Astrocyte of the hippocampus (primary cell): ENCODE measurements around the gene CACHD1.
A peak's percentile ranks its signal among the peaks of the same experiment; 100 is the strongest.
"Not testable (repeated sequence)": the region's sequence is repeated elsewhere in the genome, so short reads cannot be mapped to it uniquely, and the experiment has no call there.

Source experiments
- DNase-seq: peaks from one replicate; pipeline ENCODE4 v3.0.0; 2011; ENCODE audit warnings: low read depth, low spot score

The CACHD1 gene

DNA sequence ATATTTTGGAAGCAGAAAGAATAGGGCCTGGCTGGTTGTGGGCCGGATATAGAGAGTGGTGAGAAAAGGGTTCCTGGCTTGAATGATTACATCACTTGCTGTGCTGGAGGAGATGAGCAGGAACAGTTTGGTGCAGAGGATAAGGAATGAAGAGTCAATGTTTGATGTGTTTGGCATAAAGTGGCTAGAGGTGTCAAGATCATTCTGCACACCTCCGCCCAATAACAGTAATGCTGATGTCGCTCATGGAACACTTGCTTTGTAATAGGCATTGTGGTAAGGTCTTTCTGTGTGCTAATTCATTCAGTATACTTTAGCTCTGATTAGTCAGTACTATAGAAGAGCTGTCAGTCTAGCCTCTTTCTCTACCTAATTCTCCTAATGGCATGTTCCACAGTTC lies 226.9 kb downstream of the CACHD1 start:
- DNase-seq: no peak

DNA sequence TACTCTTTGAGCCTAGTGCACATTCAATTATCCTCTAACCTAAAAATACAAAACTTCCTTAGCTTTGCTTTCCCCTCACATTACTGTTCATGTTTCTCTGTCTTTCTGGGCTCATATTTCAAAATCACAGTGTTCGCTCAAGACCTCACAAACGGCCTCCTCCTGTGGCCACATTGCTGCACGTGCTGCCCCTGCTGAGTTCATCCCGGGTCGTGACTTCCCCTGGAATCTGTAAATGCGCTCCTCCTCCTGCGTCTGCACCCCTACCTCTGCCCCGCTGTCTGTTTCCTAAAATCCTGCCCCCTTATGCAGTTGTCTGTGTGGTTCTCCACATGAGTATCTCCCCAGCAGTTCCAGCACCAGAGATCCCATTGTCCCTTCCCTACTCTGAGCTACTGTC lies 229.4 kb downstream of the CACHD1 start:
- DNase-seq: no peak

DNA sequence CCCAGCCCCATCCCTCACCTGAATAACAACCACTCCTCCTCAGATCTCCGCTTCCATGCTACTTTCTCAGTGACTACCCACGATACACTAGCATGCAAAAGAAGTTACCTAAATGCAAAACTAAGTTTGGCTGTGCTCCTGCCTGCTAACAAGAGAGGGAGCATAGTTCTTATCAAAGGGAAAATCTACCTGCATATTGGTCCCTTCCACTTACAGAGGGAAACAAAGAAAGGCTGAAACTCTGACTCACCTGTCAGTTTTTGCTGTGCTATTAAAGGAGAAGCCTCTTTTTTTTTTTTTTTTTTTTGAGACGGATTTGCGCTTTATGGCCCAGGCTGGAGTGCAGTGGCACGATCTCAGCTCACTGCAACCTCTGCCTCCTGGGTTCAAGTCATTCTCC lies 231.1 kb downstream of the CACHD1 start:
- DNase-seq: no peak

DNA sequence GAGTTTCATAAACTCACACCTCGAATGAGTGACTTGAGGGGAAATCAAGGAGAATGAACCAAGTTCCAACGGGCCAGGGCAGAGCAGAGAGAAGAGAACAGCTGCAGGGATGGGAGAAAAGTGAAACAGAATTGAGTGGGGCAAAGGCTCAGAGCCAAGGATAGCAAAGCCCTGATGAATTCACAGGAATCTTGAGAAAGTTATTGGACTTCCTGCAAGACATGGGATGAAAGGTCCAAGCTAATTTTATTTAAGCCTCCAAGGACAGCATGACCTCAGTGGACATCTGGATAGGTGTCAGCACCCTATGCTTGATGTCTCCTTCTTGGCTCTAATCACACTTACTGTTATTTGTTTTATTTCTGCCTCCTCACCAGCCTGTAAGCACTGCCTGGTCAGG lies 232.0 kb downstream of the CACHD1 start:
- peak; percentile 9 for DNase-seq

- DNase-seq: not testable (repeated sequence)
Observed at GRCh38 chr1:64702670-64703069, 232.7 kb downstream of the CACHD1 start.

DNA sequence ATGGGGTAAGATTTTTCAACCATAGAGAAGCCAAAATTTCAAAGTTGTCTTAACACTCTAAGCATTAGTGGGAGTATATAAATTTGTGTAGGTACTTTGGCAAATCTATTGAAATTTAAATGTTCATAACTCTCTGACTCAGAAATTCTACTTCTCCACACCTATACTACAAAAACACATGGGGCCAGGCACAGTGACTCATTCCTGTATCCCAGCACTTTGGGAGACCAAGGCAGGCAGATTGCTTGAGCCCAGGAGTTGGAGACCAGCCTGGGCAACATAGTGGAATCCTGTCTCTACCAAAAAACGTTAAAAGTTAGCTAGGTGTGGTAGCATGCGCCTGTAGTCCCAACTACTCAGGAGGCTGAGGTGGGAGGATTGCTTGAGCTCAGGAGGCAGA lies 233.7 kb downstream of the CACHD1 start:
- no peak for DNase-seq

DNA sequence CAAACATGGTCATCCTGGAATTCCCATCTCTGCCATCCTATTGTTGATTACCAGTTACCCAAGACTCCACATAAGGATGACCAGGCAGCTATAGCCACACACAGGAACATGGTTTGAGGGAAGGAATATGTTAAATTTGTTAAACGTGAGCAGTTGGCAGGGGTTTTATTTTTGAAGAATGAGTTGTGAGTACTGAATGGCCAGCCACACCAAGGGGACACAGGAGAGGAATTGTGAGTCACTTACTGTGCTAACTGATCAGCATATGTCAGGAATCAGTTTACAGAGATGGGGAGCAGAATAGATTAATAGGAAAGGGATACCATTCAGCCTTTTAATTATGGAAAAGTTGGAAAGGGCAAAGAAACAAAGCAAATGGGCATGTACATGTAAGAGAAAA lies 235.7 kb downstream of the CACHD1 start:
- DNase-seq: no peak

- no peak for DNase-seq
Observed at GRCh38 chr1:64711266-64711665, 241.3 kb downstream of the CACHD1 start.

DNA sequence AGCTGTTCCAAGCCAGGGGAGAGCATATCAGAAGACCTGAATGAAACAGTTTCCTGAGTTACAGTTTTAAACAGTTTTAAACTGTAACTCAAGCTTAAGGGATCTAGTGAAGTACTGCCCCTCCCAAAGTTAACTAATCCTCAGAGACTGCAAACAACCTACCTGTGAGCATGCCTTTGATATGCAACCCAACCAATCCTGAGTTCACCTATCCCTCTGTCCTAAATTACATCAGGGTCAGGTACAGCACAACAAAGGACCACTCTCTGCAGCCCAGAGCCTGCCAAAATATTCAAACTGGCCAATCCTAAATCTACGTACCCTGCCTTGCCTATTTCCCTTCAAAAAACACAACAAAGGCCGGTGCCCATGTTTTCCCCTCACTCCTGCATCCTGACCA lies 242.1 kb downstream of the CACHD1 start:
- no peak for DNase-seq

DNA sequence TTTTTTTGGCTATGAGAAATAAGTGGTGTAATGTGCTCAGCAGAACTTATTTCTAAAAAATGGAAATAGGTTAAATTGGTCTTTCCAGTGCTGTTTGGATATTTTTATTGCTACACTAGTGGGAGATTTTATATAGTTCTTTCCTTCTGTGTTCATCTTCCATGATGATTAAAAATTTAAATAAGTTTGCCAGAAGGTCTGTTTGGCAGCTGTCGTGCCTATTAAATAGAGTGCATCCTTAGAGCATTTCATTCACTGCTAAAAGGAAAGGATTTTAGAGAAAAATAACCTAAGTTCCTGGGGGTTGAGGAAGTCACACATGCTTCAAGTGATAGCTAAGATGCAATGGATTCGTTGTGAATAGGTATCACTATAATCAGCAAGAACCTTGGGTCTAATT lies 245.3 kb downstream of the CACHD1 start:
- no peak for DNase-seq

GRCh38 chr1:64721135-64721534 lies 251.2 kb downstream of the CACHD1 start:
- DNase-seq: no peak

GRCh38 chr1:64721576-64722145 lies 251.7 kb downstream of the CACHD1 start:
- no peak for DNase-seq

GRCh38 chr1:64727861-64728260 lies 257.9 kb downstream of the CACHD1 start:
- DNase-seq: no peak

GRCh38 chr1:64733581-64734286 lies 263.8 kb downstream of the CACHD1 start:
- DNase-seq: peak; percentile 81

- DNase-seq: no peak
Observed at GRCh38 chr1:64734287-64734652, 264.3 kb downstream of the CACHD1 start.

DNA sequence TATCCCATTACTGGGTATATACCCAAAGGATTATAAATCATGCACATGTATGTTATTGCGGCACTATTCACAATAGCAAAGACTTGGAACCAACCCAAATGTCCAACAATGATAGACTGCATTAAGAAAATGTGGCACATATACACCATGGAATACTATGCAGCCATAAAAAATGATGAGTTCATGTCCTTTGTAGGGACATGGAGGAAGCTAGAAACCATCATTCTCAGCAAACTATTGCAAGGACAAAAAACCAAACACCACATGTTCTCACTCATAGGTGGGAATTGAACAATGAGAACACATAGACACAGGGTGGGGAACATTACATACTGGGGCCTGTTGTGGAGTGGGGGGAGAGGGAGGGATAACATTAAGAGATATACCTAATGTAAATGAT lies 270.8 kb downstream of the CACHD1 start:
- DNase-seq: not testable (repeated sequence)
